Measurements from ENCODE around the gene SLF2.

- peak in 5 of 7 experiments; percentile 84 to 92 (median 87) for TF ChIP-seq CTCF (IDR thresholded peaks at IDR 0.05)
- no peak for TF ChIP-seq POLR2A (IDR thresholded peaks at IDR 0.05)
These were observed 84.8 kb downstream of the SLF2 start for GRCh38 chr10:100997360-100998182.

Measured in stomach (tissue), 4 donors.